GM18868 (cell line): Measurements from ENCODE around the gene PEX11G.

Experiments used
- ATAC-seq: cut with Tn5 transposase; IDR thresholded peaks from one replicate; pipeline ENCODE4 v1.9.1; 2021; ENCODE audit warnings: mild to moderate bottlenecking, moderate library complexity; ENCODE audit not compliant: unreplicated experiment

PEX11G gene

GRCh38 chr19:7488736-7489353 lies at the start of gene PEX11G:
TSS of gene PEX11G (minus strand) at chr19:7489035. CDS start at chr19:7489010, 25 bp downstream.
- ATAC-seq, result no peak

GRCh38 chr19:7535998-7536695 lies 47.3 kb upstream of the PEX11G start:
- ATAC-seq, result no peak

- peak; percentile 60 for ATAC-seq
Observed at GRCh38 chr19:7535047-7535997, 46.5 kb upstream of the PEX11G start, which contains the start of gene PNPLA6. TSS of gene PNPLA6 (plus strand) at chr19:7535717. CDS start at chr19:7535789, 72 bp downstream.

GRCh38 chr19:7534531-7535046 lies 45.8 kb upstream of the PEX11G start:
- no peak for ATAC-seq

GRCh38 chr19:7533925-7534480 lies 45.2 kb upstream of the PEX11G start:
- ATAC-seq, result no peak

- no peak for ATAC-seq
Observed at GRCh38 chr19:7533281-7533885, 44.5 kb upstream of the PEX11G start.

GRCh38 chr19:7529610-7530490 lies 41.0 kb upstream of the PEX11G start:
- ATAC-seq, result no peak

- no peak for ATAC-seq
Observed at GRCh38 chr19:7529246-7529600, 40.4 kb upstream of the PEX11G start.

GRCh38 chr19:7528522-7529245 lies 39.8 kb upstream of the PEX11G start:
- ATAC-seq, result no peak

- ATAC-seq, result no peak
Observed at GRCh38 chr19:7528192-7528519, 39.3 kb upstream of the PEX11G start.

- ATAC-seq, result no peak
Observed at GRCh38 chr19:7527516-7528191, 38.8 kb upstream of the PEX11G start.

- ATAC-seq, result no peak
Observed at GRCh38 chr19:7526059-7526929, 37.5 kb upstream of the PEX11G start.

- ATAC-seq, result no peak
Observed at GRCh38 chr19:7524992-7525739, 36.3 kb upstream of the PEX11G start.

- no peak for ATAC-seq
Observed at GRCh38 chr19:7524523-7524922, 35.7 kb upstream of the PEX11G start.

- no peak for ATAC-seq
Observed at GRCh38 chr19:7522923-7523667, 34.3 kb upstream of the PEX11G start.
